ENCODE measurements around the gene PDLIM3. TPM values are rescaled to one million over a fixed set of nuclear protein-coding genes. Genes with fewer than 3 reads are reported as not detected.

The PDLIM3 gene
- total RNA-seq, 1 donor from 2014 or later = 1.4 TPM

GRCh38 chr4:185552254-185552653 lies 16.9 kb upstream of the PDLIM3 start:
- DNase-seq (ENCODE audit: low spot score) = no peak
- H3K4me1 ChIP-seq = peaks cover 16% of the 10 kb centered on the region
- H3K36me3 ChIP-seq = no peaks in the 10 kb centered on the region
- H3K27ac ChIP-seq = no peak overlapping the region
- H3K27me3 ChIP-seq = no peaks in the 10 kb centered on the region
- H3K9ac ChIP-seq = no peak overlapping the region
- Mint-ChIP-seq H3K9me3 (no peaks in the 10 kb centered on the region), H3K36me3 (no peaks in the 10 kb centered on the region), H3K27ac (no peak overlapping the region), H3K4me3 (no peak overlapping the region), H3K4me1 (peaks cover 8% of the 10 kb centered on the region), H3K27me3 (ENCODE audit: insufficient read depth, low read depth) (peaks cover 5% of the 10 kb centered on the region)
- no peak overlapping the region for H3K4me3 ChIP-seq
- no peak overlapping the region for H2AFZ ChIP-seq (replicated peaks)
- no peaks in the 10 kb centered on the region for H3F3A ChIP-seq (ENCODE audit: low read depth)
- H4K20me1 ChIP-seq (ENCODE audit: low read depth) = no peaks in the 10 kb centered on the region
- no peak for TF ChIP-seq CTCF (IDR thresholded peaks at IDR 0.05)
- TF ChIP-seq EZH2 (IDR thresholded peaks at IDR 0.05) = no peak
- TF ChIP-seq EZH2phosphoT487 (IDR thresholded peaks at IDR 0.05) = no peak
- no peaks in the 10 kb centered on the region for H3K9me3 ChIP-seq (ENCODE audit: low read depth)
- H3K79me2 ChIP-seq (ENCODE audit: low read depth) = no peaks in the 10 kb centered on the region
- no peak overlapping the region for H3K4me2 ChIP-seq

- Histone ChIP-seq H3K79me2 (ENCODE audit: low read depth) (no peaks in the 10 kb centered on the region), H4K20me1 (ENCODE audit: low read depth) (no peaks in the 10 kb centered on the region), H3K9me3 (ENCODE audit: low read depth) (no peaks in the 10 kb centered on the region), H3K4me1 (peaks cover 16% of the 10 kb centered on the region), H2AFZ (replicated peaks) (no peak overlapping the region), H3K36me3 (no peaks in the 10 kb centered on the region), H3K9ac (no peak overlapping the region), H3K27ac (no peak overlapping the region), H3K27me3 (no peaks in the 10 kb centered on the region), H3K4me3 (no peak overlapping the region), H3F3A (ENCODE audit: low read depth) (no peaks in the 10 kb centered on the region), H3K4me2 (no peak overlapping the region)
- Mint-ChIP-seq H3K9me3 (no peaks in the 10 kb centered on the region), H3K27me3 (ENCODE audit: insufficient read depth, low read depth) (peaks cover 5% of the 10 kb centered on the region), H3K4me1 (peaks cover 8% of the 10 kb centered on the region), H3K36me3 (no peaks in the 10 kb centered on the region), H3K27ac (no peak overlapping the region), H3K4me3 (no peak overlapping the region)
- no peak for DNase-seq (ENCODE audit: low spot score)
- TF ChIP-seq EZH2phosphoT487 (IDR thresholded peaks at IDR 0.05) (no peak), CTCF (IDR thresholded peaks at IDR 0.05) (no peak), EZH2 (IDR thresholded peaks at IDR 0.05) (no peak)
These were observed 15.6 kb upstream of the PDLIM3 start for GRCh38 chr4:185550933-185551332.

GRCh38 chr4:185549095-185549639 lies 13.9 kb upstream of the PDLIM3 start:
- Histone ChIP-seq H3K4me3 (no peak overlapping the region), H3K4me1 (peaks cover 16% of the 10 kb centered on the region), H2AFZ (replicated peaks) (no peak overlapping the region), H3K9me3 (ENCODE audit: low read depth) (no peaks in the 10 kb centered on the region), H4K20me1 (ENCODE audit: low read depth) (no peaks in the 10 kb centered on the region), H3F3A (ENCODE audit: low read depth) (no peaks in the 10 kb centered on the region), H3K27me3 (no peaks in the 10 kb centered on the region), H3K36me3 (no peaks in the 10 kb centered on the region), H3K4me2 (no peak overlapping the region), H3K79me2 (ENCODE audit: low read depth) (no peaks in the 10 kb centered on the region), H3K27ac (no peak overlapping the region), H3K9ac (no peak overlapping the region)
- Mint-ChIP-seq H3K36me3 (no peaks in the 10 kb centered on the region), H3K27me3 (ENCODE audit: insufficient read depth, low read depth) (peaks cover 5% of the 10 kb centered on the region), H3K27ac (no peak overlapping the region), H3K4me1 (peaks cover 8% of the 10 kb centered on the region), H3K9me3 (no peaks in the 10 kb centered on the region), H3K4me3 (no peak overlapping the region)
- no peak for TF ChIP-seq EZH2 (IDR thresholded peaks at IDR 0.05)
- no peak for TF ChIP-seq CTCF (IDR thresholded peaks at IDR 0.05)
- no peak for TF ChIP-seq EZH2phosphoT487 (IDR thresholded peaks at IDR 0.05)
- no peak for DNase-seq (ENCODE audit: low spot score)
